Bronchial epithelial cell (primary cell): ENCODE data around the gene CD247. TPM values are rescaled to one million over a fixed set of nuclear protein-coding genes. Genes with fewer than 3 reads are reported as not detected.

Experiments
- DNase-seq: peaks from one replicate; pipeline ENCODE4 v3.0.0-alpha.2; 2010; ENCODE audit warnings: low read depth
- FAIRE-seq: peaks from 2 replicates; lab custom pipeline; 2011; peaks lifted over from hg19 to GRCh38; lab: Jason Lieb, UNC
- H3K27me3 ChIP-seq: 2 replicates; pipeline ENCODE4 v1.5.1; 2011; ENCODE audit warnings: low read length; ENCODE audit not compliant: control insufficient read depth, insufficient read depth
- H3K36me3 ChIP-seq: 2 replicates; pipeline ENCODE4 v1.5.1; 2011; ENCODE audit warnings: low read length; ENCODE audit not compliant: control insufficient read depth, insufficient read depth
- H3K4me3 ChIP-seq: 2 replicates; pipeline ENCODE4 v1.5.1; 2011; ENCODE audit warnings: mild to moderate bottlenecking, low read depth, low read length, control low read depth
- CTCF ChIP-seq: IDR thresholded peaks from 2 replicates; pipeline ENCODE4 v1.5.1; 2011; ENCODE audit warnings: mild to moderate bottlenecking, moderate library complexity, low read length, control low read depth, inconsistent platforms; ENCODE audit not compliant: insufficient read depth, severe bottlenecking
- total RNA-seq: library from RNA; depleted of rRNA; stranded (reverse); fragments of >200 nt; gene quantifications from 2 replicates; pipeline ENCODE4 v1.2.1, GENCODE V29; 2014

CD247 gene
- total RNA-seq, 1 donor from 2014 or later, result not detected

GRCh38 chr1:167517535-167518330 is 596 bp downstream of the CD247 start:
- Histone ChIP-seq H3K4me3 (no peak overlapping the region), H3K36me3 (no peaks in the 10 kb centered on the region), H3K27me3 (no peaks in the 10 kb centered on the region)
- no peak for FAIRE-seq
- TF ChIP-seq CTCF, result no peak
- no peak for DNase-seq

- Histone ChIP-seq H3K27me3 (peaks cover 2% of the 10 kb centered on the region), H3K36me3 (no peaks in the 10 kb centered on the region), H3K4me3 (no peak overlapping the region)
- TF ChIP-seq CTCF, result no peak
- FAIRE-seq, result no peak
- DNase-seq, result no peak
Measured at GRCh38 chr1:167516404-167517388, 1.6 kb downstream of the CD247 start.

- no peak for DNase-seq
- H3K4me3 ChIP-seq, result no peak overlapping the region
- H3K36me3 ChIP-seq, result no peaks in the 10 kb centered on the region
- no peak for FAIRE-seq
- peaks cover 2% of the 10 kb centered on the region for H3K27me3 ChIP-seq
- no peak for TF ChIP-seq CTCF
Measured at GRCh38 chr1:167515893-167516321, 2.4 kb downstream of the CD247 start.

- Histone ChIP-seq H3K36me3 (no peaks in the 10 kb centered on the region), H3K4me3 (no peak overlapping the region), H3K27me3 (peaks cover 2% of the 10 kb centered on the region)
- DNase-seq (no peak), FAIRE-seq (no peak)
- no peak for TF ChIP-seq CTCF
Measured at GRCh38 chr1:167515461-167515860, 2.9 kb downstream of the CD247 start.

GRCh38 chr1:167514288-167514687 is 4.0 kb downstream of the CD247 start:
- no peaks in the 10 kb centered on the region for H3K36me3 ChIP-seq
- no peak for TF ChIP-seq CTCF
- H3K4me3 ChIP-seq, result no peak overlapping the region
- H3K27me3 ChIP-seq, result peaks cover 2% of the 10 kb centered on the region
- no peak for FAIRE-seq
- DNase-seq, result no peak
